Endothelial cell of umbilical vein (primary cell): ENCODE measurements around the gene KCTD17. TPM values are rescaled to one million over a fixed set of nuclear protein-coding genes. Genes with fewer than 3 reads are reported as not detected.

Experiments used
- BruUV-seq: library from RNA; stranded (reverse); fragments of 400-500 nt; replicated peaks from 2 replicates; lab custom pipeline; 2021; lab: Mats Ljungman, UMichigan
- CTCF ChIA-PET: fragments of 300-600, 350-600 bp; sonication (Branson Sonifier 250); formaldehyde crosslinking; loops from one replicate; lab custom pipeline; 2021; ENCODE audit warnings: antibody characterized with exemption, inconsistent platforms; lab: Charles Lee
- POLR2A ChIA-PET: fragments of 300-600, 350-600 bp; sonication (Branson Sonifier 250); formaldehyde crosslinking; loops from one replicate; lab custom pipeline; 2021; ENCODE audit warnings: antibody characterized with exemption, inconsistent platforms; lab: Charles Lee
- DNase-seq: peaks from one replicate; pipeline ENCODE4 v3.0.0-alpha.2; 2011; ENCODE audit warnings: low read depth, low spot score
- FAIRE-seq: peaks from 2 replicates; lab custom pipeline; 2011; peaks lifted over from hg19 to GRCh38; lab: Jason Lieb, UNC
- H2AFZ ChIP-seq: 2 replicates; pipeline ENCODE4 v1.6.0; 2012; ENCODE audit warnings: low read depth, low read length, control low read depth, inconsistent platforms
- H3K27ac ChIP-seq: 2 replicates; pipeline ENCODE4 v1.5.1; 2011; ENCODE audit warnings: low read depth, mild to moderate bottlenecking, control low read depth, low read length, moderate library complexity; ENCODE audit not compliant: insufficient read depth
- H3K27me3 ChIP-seq, 2 experiments: 2 replicates each; pipeline versions ENCODE4 v1.6.0 to v1.6.1; 2011; ENCODE audit warnings: low read length in 2 of 2, mixed read lengths in 1 of 2; ENCODE audit not compliant: control insufficient read depth in 2 of 2, insufficient read depth in 2 of 2
- H3K36me3 ChIP-seq, 2 experiments: 2 replicates in 1 of 2; 3 replicates in 1 of 2; pipeline ENCODE4 v1.5.1; 2011; ENCODE audit warnings: low read length in 2 of 2, mild to moderate bottlenecking in 1 of 2, moderate library complexity in 1 of 2; ENCODE audit not compliant: control insufficient read depth in 2 of 2, insufficient read depth in 2 of 2; ENCODE audit errors: extremely low read depth in 1 of 2
- H3K4me1 ChIP-seq: 3 replicates; pipeline ENCODE4 v1.5.1; 2011; ENCODE audit warnings: mild to moderate bottlenecking, low read length; ENCODE audit not compliant: control insufficient read depth, insufficient read depth; ENCODE audit errors: extremely low read depth
- H3K4me2 ChIP-seq: 2 replicates; pipeline ENCODE4 v1.6.1; 2011; ENCODE audit warnings: low read length, control low read depth, mixed read lengths; ENCODE audit not compliant: insufficient read depth
- H3K4me3 ChIP-seq, 3 experiments: fragments of 200-600 bp in 1 of 3; sonication (generic), shearing (Covaris generic) in 1 of 3; replicated peaks in 1 of 3; 2 replicates each; pipeline ENCODE4 v1.5.1; 2011 to 2016; ENCODE audit warnings: control low read depth in 3 of 3, low read length in 3 of 3, mild to moderate bottlenecking in 2 of 3, inconsistent platforms in 1 of 3, low read depth in 1 of 3, moderate library complexity in 1 of 3; ENCODE audit not compliant: insufficient read depth in 1 of 3
- H3K79me2 ChIP-seq: 2 replicates; pipeline ENCODE4 v1.6.0; 2012; ENCODE audit warnings: low read length, inconsistent platforms; ENCODE audit not compliant: control insufficient read depth, insufficient read depth
- H3K9ac ChIP-seq: replicated peaks from 2 replicates; pipeline ENCODE3; 2011; ENCODE audit warnings: low read length, control low read depth; ENCODE audit not compliant: insufficient read depth; ENCODE audit errors: extremely low read depth
- H3K9me1 ChIP-seq: replicated peaks from 3 replicates; pipeline ENCODE4 v1.6.0; 2011; ENCODE audit warnings: mild to moderate bottlenecking, low read length; ENCODE audit not compliant: control insufficient read depth, insufficient read depth; ENCODE audit errors: extremely low read depth
- H3K9me3 ChIP-seq: replicated peaks from 2 replicates; pipeline ENCODE4 v1.5.1; 2012; ENCODE audit warnings: low read length, inconsistent platforms; ENCODE audit not compliant: control insufficient read depth, insufficient read depth
- H4K20me1 ChIP-seq: replicated peaks from 2 replicates; pipeline ENCODE3; 2011; ENCODE audit warnings: mild to moderate bottlenecking, low read length; ENCODE audit not compliant: control insufficient read depth, insufficient read depth; ENCODE audit errors: extremely low read depth
- EZH2 ChIP-seq: IDR thresholded peaks from 2 replicates; pipeline ENCODE4 v1.6.1; 2012; ENCODE audit warnings: borderline replicate concordance, low read depth, mild to moderate bottlenecking, moderate library complexity, low read length, inconsistent platforms; ENCODE audit not compliant: severe bottlenecking
- FOS ChIP-seq: IDR thresholded peaks from 2 replicates; pipeline ENCODE4 v1.6.1; 2011; ENCODE audit warnings: mild to moderate bottlenecking, low read length, moderate library complexity, borderline replicate concordance; ENCODE audit not compliant: insufficient read depth
- GATA2 ChIP-seq: IDR thresholded peaks from 2 replicates; pipeline ENCODE4 v1.7.0; 2011; ENCODE audit warnings: low read depth, mild to moderate bottlenecking, moderate library complexity, mixed read lengths, low read length; ENCODE audit not compliant: insufficient read length, insufficient read depth
- JUN ChIP-seq: IDR thresholded peaks from 2 replicates; pipeline ENCODE4 v1.6.1; 2011; ENCODE audit warnings: borderline replicate concordance, low read depth; ENCODE audit not compliant: insufficient read length, insufficient read depth
- MYC ChIP-seq: IDR thresholded peaks from one replicate; pipeline ENCODE4 v1.6.1; 2011; ENCODE audit warnings: mild to moderate bottlenecking, low read depth, low read length
- POLR2A ChIP-seq: IDR thresholded peaks from 2 replicates; pipeline ENCODE4 v1.6.1; 2012; ENCODE audit warnings: low read depth, mild to moderate bottlenecking, control low read depth, low read length
- POLR2AphosphoS5 ChIP-seq: IDR thresholded peaks from 2 replicates; pipeline ENCODE4 v1.6.1; 2012; ENCODE audit warnings: low read depth, mild to moderate bottlenecking, control low read depth, low read length, moderate library complexity; ENCODE audit not compliant: insufficient read depth
- dilution Hi-C: fragments of 300-500 bp; cut with MboI; formaldehyde crosslinking; loops from one replicate; pipeline ENCODE4 v1.15.0; 2019; ENCODE audit warnings: low sequenced_read_pairs; ENCODE audit not compliant: extremely low pct_ligation_motif_present
- intact Hi-C: fragments of 100-400 bp; cut with micrococcal nuclease; formaldehyde crosslinking; loops from one replicate; pipeline ENCODE4 v1.10.0; 2022
- polyA plus RNA-seq, 4 experiments: library from polyadenylated mRNA; depleted of rRNA in 3 of 4; stranded (reverse) in 3 of 4; unstranded in 1 of 4; fragments of >200 nt; gene quantifications; 2 replicates each; pipeline versions ENCODE4 v1.2.1 to v1.2.3, GENCODE V29; 2011 to 2012; ENCODE audit warnings: missing spikeins in 1 of 4
- total RNA-seq: library from RNA; stranded (reverse); gene quantifications from 2 replicates; pipeline ENCODE4 v1.2.3, GENCODE V29; 2021
- TF ChIP-seq, protein P1 (sequence below): IDR thresholded peaks from 2 replicates; pipeline ENCODE4 v1.6.1; 2011; ENCODE audit not compliant: insufficient read depth, insufficient read length
- TF ChIP-seq, protein P2 (sequence below), 2 donors: IDR thresholded peaks; 1 replicate in 1 of 2; 2 replicates in 1 of 2; pipeline ENCODE4 v1.5.1; 2011; ENCODE audit warnings: low read length in 2 of 2, mild to moderate bottlenecking in 2 of 2, moderate library complexity in 2 of 2, control low read depth in 1 of 2, inconsistent platforms in 1 of 2, low read depth in 1 of 2; ENCODE audit not compliant: insufficient read depth in 1 of 2; ENCODE audit errors: extremely low read depth in 1 of 2

The KCTD17 gene
- total and polyA plus RNA-seq, 2 donors (not counting 3 experiments of a cell fraction or from before 2014, with no cell fraction given), result 59.2 to 73.0 TPM

DNA sequence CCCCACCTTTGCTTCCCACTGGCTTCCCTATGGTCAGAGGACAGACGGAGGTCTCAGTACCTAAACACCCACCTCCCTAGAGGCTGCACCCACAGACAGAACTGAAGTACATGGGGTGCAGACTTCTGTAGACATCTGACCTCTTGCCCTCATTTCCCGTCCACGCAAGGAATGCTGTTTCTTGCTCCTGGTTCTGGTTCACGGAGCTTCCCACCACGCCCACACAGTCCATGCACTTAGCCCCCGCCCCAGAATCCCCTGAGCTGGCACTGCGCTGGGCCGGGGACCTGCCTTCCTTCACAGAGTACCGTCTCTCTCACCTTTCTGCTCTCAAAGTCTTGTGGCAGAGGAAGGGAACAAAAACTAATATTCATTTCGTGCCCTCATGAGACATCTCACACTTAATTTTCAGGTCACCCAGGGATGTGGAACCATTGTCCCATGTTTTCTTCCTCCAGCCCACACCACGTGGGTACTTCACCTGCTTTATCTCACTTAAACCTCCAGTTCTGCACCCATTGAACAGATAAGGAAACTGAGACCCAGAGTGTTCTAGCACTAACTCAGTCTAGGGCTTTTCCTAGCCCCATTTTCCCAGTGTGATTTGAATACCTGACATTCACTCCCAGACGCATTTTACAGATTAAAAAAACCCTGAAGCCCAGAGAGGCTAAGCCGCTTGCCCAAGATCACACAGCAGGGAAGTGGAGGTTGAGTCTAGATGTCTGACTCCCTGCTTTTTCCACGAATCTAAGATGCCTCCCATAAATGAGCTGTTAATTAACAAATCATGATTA, 52.3 kb downstream of the KCTD17 start:
- Histone ChIP-seq H3K9me1 (no peaks in the 10 kb centered on the region), H3K27ac (no peak overlapping the region), H3K4me2 (no peak overlapping the region), H3K4me1 (no peaks in the 10 kb centered on the region), H3K79me2 (no peaks in the 10 kb centered on the region), H3K36me3 (no peaks in the 10 kb centered on the region), H3K9ac (no peak overlapping the region), H3K9me3 (no peaks in the 10 kb centered on the region), H3K27me3 (peaks cover 3 to 4% of the 10 kb centered on the region in 2 experiments), H2AFZ (no peak overlapping the region), H3K4me3 (no peak overlapping the region), H4K20me1 (no peaks in the 10 kb centered on the region)
- POLR2A ChIA-PET, result no interaction called here
- no TSS peak for BruUV-seq
- TF ChIP-seq, protein P1, sequence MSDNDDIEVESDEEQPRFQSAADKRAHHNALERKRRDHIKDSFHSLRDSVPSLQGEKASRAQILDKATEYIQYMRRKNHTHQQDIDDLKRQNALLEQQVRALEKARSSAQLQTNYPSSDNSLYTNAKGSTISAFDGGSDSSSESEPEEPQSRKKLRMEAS, result no peak
- TF ChIP-seq EZH2 (no peak), MYC (no peak), FOS (no peak), JUN (no peak)
- no peak for DNase-seq
- intact Hi-C loops (no loop called here), dilution Hi-C loops (no loop called here)
- CTCF ChIA-PET, result no interaction called here
- no peak for FAIRE-seq

DNA sequence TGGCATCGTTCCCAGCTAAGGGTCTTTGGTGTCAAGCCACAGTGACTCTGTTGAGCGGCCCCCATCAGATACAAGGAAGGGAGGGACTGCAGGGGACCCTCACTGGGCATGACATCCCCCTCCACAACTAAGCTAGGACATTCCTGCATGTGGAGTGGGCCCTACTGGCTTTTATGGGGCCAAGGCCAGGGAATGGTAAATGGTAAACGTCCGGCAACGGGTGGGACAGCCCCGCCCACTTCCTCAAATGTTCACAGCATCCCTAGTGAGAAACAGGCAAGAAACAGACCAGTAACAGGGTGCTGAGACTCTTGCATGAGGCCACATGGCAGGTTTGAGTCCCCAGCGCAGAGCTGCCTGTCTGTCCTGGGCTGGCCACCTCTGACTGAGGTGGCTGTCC, 53.6 kb downstream of the KCTD17 start:
- POLR2A ChIA-PET, result no interaction called here
- Histone ChIP-seq H3K27me3 (peaks cover 2 to 4% of the 10 kb centered on the region in 2 experiments), H3K27ac (no peak overlapping the region), H3K9me1 (no peaks in the 10 kb centered on the region), H3K79me2 (no peaks in the 10 kb centered on the region), H3K4me3 (no peak overlapping the region), H3K9ac (no peak overlapping the region), H3K9me3 (no peaks in the 10 kb centered on the region), H2AFZ (no peak overlapping the region), H3K4me1 (no peaks in the 10 kb centered on the region), H3K4me2 (no peak overlapping the region), H4K20me1 (no peaks in the 10 kb centered on the region), H3K36me3 (no peaks in the 10 kb centered on the region)
- no peak for TF ChIP-seq POLR2A
- TF ChIP-seq, protein P1, result no peak
- no peak for TF ChIP-seq EZH2
- no peak for TF ChIP-seq JUN
- TF ChIP-seq, protein P2, sequence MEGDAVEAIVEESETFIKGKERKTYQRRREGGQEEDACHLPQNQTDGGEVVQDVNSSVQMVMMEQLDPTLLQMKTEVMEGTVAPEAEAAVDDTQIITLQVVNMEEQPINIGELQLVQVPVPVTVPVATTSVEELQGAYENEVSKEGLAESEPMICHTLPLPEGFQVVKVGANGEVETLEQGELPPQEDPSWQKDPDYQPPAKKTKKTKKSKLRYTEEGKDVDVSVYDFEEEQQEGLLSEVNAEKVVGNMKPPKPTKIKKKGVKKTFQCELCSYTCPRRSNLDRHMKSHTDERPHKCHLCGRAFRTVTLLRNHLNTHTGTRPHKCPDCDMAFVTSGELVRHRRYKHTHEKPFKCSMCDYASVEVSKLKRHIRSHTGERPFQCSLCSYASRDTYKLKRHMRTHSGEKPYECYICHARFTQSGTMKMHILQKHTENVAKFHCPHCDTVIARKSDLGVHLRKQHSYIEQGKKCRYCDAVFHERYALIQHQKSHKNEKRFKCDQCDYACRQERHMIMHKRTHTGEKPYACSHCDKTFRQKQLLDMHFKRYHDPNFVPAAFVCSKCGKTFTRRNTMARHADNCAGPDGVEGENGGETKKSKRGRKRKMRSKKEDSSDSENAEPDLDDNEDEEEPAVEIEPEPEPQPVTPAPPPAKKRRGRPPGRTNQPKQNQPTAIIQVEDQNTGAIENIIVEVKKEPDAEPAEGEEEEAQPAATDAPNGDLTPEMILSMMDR (IDR thresholded peaks at IDR 0.05; ENCODE audit: extremely low read depth in 1 of 2, insufficient read depth in 1 of 2, low read depth in 1 of 2, low read length in 2 of 2), result no peak
- TF ChIP-seq MYC, result no peak
- TF ChIP-seq FOS, result no peak
- no peak for TF ChIP-seq POLR2AphosphoS5
- no peak for TF ChIP-seq GATA2
- no TSS peak for BruUV-seq
- DNase-seq (no peak), FAIRE-seq (no peak)
- CTCF ChIA-PET, result no interaction called here
- dilution Hi-C loops, result no loop called here
- intact Hi-C loops, result no loop called here
